GM18505 (cell line): Measurements from ENCODE around the gene EFNA1.
"Not testable (repeated sequence)": the region's sequence is repeated elsewhere in the genome, so short reads cannot be mapped to it uniquely, and the experiment has no call there.

Experiments used
- ATAC-seq: cut with Tn5 transposase; IDR thresholded peaks from one replicate; pipeline ENCODE4 v1.9.1; 2021; ENCODE audit not compliant: unreplicated experiment
- POLR2A ChIP-seq: IDR thresholded peaks from 4 replicates; pipeline ENCODE4 v1.6.1; 2011; ENCODE audit warnings: borderline replicate concordance; ENCODE audit not compliant: insufficient read depth, insufficient read length; ENCODE audit errors: extremely low read depth

Gene EFNA1

DNA sequence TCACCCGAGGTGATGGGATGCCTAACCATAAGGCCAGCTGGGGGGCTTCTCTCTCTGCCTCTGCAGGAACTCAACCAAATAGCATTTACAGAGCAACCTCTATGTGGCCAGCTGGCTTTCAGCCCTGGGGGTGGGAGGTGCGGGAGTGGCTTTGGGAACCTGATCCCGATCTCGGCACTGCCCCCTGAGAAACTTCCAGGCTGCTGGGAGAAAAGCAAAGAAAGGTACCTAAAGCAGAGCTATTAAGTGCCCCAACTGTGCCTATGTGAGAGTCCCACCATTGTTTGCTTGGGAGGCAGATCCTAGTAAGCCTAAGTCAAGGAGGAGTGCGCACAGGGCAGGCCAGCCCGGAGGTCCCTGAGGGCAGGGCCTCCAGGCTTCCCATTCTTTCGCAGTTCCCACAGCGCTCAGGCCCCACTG is 38.4 kb downstream of the EFNA1 start:
- no peak for ATAC-seq
- TF ChIP-seq POLR2A: no peak

DNA sequence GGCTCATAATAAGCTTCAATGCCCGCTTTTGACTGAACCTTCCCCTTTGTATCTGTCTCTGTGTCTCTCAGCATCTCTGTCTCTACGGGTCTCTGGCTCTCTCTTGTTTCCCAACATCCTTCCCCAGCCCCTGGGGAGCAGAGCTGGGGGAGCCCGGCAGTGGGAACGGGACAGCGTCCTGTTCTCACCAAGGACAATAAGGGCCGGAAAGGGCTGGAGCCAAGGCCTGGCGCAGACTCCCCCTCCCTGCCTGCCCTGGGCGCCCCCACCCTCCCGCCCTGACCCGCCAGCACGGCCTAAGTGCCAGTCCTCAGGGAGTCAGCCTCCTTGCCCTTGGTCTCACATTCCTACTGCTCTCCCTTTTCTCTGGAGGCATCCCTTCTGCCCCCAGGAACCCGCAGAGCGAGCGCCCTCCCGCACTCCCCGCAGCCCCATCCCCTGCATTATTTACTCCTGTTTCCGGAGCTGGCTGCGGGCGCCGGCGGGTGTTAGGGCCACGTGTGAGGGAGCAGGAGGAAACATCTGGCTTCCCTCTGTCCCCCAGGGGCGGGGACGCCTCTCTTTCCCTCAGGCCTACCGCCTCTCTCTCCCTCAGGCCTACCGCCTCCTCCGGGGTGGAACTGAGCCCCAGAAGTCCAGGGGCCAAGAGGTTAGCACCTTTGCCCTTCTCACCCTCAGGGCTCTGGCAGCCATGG is 38.9 kb downstream of the EFNA1 start:
- TF ChIP-seq POLR2A: no peak
- no peak for ATAC-seq

DNA sequence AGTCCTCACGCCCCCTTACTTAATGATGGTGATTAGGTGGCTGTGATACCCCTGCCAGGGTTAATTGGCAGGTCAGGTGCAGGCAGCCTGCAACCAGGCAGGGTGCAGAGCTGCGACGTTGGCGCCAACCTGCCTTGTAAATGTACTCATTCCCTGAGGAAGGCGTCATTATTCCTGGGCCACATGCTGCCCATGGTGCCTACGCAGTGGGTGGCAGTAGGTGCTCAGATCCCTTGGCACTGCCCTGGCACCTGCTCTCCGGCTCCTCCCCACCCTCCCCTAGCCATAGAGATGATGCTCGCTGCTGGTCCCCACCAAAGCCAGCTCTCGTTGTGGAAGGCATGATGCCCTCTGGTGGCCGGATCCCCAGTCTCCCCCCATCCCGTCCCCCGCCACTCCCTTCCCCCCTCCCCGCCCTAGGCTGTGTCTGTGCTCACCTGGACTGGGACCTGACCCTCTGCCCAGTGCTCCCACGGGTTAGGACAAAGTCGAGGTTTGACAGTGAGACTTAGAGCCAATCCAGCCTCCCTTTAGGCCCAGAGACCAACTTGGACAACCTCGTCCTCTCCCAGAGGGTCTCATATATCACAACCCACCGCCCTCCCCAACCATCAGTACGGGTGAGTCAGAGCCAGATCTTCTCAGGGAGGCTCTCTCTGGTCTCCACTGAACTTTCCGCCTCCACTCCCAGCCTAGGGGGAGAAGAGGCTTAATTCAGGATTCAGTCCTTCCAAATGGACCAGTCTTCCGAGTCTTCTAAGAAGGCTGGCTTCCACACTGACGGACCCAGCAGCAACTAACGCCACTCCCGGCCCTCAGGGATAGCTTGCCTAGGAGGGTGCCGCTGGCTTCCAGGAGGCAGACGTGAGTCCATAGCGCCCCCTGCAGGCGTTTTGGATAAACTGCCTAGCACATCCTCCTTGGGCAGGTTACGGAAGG is 39.8 kb downstream of the EFNA1 start:
- no peak for ATAC-seq
- no peak for TF ChIP-seq POLR2A

DNA sequence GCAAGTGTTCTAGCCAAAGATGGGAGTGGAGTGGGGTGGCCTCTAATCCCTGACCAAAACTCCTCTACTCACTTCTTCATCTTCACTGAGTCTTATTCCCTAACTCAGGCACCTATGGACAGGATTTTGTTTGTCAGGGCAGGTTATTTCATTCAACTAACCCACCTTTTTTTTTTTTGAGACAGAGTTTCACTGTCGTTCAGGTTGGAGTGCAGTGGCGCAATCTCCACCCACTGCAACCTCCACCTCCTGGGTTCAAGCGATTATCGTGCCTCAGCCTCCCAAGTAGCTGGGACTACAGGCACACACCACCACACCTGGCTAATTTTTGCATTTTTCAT is 40.4 kb downstream of the EFNA1 start:
- not testable (repeated sequence) for ATAC-seq

DNA sequence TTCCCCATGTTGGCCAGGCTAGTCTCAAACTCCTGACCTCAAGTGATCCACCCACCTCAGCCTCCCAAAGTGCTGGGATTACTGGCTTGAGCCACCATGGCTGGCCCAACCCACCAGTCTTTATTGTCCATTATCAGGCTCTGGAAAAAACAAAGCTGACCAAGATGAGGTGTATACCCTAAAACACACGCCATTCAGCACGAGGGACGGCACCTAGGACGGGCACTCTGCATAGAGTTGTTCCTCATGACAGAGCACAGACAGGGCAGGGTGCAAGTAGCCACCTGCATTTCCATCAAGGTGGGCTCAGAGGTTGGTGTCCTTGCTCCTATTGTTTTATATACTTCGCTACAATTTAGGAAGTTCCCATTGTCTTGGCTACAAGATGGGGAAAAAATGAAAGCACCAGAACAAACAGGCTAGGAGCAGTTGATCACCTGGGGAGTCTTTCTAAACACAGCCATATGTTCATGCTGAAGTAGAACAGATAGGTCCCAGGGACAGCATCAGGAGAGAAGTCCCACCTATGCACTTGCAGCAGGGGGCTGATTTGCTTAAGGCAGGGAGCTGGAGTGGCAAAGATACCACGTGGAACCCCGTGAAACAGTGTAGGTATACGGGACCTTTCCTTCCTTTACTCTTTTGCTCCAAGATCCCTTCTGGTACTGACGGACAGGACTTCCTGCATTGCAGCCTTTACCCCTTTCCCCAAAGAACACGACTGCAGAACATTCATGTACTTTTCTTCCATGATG is 41.0 kb downstream of the EFNA1 start:
- no peak for TF ChIP-seq POLR2A
- no peak for ATAC-seq

DNA sequence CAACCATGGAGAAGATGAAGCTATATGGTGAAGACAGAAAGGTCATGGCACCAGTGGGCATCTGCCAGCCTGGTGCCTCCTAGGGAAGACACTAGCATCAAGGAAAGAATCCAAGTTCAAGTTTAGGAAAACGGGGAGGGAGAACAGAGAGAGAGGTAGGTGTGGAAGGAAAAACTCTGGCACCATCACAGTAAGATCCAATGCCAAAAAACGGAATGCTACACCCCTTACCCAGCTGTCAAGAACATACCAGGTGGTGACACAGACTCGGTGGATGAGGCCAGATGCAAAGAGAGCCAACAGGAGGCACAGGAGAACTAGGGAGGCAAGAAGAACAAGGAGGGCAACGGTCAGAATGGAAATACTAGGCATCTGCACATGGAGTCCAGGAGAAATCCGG is 41.9 kb downstream of the EFNA1 start:
- no peak for TF ChIP-seq POLR2A
- no peak for ATAC-seq

DNA sequence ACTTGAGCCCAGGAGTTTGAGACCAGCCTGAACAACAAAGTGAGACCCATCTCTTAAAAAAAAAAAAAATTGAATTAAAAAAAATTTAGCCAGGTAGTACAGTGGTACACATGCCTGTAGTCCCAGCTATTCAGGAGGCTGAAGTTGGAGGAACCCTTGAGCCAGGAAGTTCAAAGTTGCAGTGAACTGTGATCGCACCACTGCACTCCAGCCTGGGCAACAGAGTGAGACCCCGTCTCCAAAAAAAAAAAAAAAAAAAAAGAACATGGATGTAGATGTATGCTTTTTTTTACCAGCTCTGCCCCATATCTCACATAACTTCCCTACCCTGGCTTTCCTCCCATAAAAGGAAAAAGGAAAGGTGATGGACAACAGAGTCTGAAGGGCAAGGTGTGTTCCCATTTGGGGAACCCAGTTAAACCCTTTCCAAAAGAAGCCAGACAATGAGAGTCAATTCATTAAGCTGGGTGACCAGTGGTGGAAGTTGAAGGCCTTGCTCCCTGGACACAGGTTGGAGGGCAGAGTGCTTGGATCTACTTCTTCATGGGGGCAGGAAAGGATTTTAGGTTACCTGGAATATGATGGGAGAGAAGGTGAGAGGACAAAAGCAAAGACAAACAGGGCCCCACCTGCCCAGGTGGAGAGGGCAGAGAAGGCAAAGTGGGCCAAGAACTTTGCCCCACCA is 42.6 kb downstream of the EFNA1 start:
- no peak for ATAC-seq

DNA sequence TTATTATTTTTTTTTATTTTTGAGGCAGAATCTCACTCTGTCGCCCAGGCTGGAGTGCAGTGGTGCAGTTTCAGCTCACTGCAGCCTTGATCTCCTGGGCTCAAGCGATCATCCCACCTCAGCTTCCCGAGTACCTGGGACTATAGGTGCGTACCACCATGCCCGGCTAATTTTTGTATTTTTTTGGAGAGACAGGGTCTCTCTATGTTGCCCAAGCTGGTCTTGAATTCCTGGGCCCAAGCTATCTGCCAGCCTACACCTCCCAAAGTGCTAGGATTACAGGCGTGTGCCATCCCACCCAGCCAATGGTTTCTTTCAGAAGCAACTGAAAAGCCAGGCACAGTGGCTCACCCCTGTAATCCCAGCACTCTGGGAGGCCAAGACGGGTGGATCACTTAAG is 43.1 kb downstream of the EFNA1 start:
- TF ChIP-seq POLR2A: no peak
- no peak for ATAC-seq

More for the DNA sequence above, 42.6 kb downstream of the EFNA1 start:
- no peak for TF ChIP-seq POLR2A

DNA sequence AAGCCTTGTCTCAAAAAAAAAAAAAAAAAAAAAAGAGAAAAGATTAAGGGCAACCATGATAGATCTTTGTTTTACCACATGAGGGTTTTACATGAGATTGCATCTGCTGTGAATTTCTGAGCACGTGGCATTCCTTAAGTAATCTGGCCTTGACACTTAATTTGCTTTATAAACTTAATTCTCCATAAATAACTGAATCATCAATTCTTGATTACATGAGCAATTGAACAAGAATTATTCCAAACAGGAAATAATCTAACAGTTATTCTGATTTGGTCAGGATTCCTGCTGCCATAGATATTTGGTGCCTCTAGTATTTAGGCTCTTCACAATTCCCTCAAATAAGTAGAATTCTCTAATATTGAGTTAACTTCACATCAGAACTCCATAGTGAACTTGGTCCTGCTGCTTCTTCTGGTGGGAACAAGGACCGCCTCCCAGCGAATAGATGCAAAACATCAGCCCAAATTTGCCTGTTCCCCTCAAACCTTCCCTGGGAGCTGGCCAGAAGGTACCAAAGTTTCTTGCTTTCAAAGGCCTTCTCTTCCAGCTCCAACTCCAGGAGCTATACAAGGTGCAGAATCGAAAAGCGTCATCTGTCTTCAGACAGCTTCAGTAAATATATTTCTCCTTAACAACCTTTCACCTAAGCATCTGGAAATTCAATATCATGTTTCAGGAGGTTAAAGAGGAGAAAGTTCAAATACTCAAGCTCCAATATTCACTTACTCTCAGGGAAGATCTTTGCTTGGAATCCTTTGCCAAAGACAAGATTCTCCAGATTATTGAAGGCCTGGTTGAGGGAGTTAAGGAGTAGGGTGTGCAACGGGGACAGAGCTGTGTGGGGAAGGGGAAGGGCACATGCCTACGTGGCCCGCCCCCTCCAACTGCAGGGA is 44.4 kb downstream of the EFNA1 start:
- no peak for ATAC-seq
- no peak for TF ChIP-seq POLR2A

DNA sequence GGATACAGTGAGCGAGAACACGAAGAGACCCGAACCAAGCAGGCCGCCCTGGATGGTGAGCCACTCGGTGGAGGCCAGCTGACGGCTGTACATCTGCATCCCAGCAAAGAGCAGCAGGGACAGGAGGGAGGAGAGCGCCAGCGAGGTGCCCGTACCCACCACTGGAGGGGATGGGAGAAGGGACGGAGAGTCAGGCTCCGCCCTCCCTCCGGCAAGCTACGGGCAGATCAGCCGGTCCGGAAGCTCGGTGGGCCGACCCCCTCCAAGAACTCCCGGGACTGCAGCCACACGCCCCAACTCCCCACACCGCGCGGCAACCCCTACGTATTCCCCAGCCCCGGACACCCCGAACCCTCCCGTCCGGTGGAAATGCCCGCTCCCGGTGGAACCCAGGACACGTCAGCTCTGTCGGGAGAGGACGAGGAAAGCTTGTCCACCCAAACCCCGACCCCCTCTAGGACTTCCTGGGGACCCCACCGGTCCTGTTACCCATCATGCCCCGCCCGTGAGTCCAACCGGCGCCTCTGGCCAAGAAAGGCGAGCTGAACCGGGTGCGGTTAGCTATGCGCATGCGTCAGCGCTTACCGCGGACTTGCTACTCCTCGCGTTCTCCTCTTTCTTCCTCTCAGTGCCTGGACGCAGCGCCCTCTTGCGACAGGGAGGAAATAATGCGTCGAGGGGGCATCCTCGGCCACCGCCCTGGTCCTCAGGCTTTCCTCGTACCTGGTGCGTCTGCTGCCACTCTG is 45.2 kb downstream of the EFNA1 start, which contains the start of gene KRTCAP2:
TSS of gene KRTCAP2 (minus strand) at position 573 of the 746 bp plus-strand sequence. CDS start at position 493, 80 bp downstream.
- ATAC-seq: peak; percentile 74
- peak; percentile 97 for TF ChIP-seq POLR2A

DNA sequence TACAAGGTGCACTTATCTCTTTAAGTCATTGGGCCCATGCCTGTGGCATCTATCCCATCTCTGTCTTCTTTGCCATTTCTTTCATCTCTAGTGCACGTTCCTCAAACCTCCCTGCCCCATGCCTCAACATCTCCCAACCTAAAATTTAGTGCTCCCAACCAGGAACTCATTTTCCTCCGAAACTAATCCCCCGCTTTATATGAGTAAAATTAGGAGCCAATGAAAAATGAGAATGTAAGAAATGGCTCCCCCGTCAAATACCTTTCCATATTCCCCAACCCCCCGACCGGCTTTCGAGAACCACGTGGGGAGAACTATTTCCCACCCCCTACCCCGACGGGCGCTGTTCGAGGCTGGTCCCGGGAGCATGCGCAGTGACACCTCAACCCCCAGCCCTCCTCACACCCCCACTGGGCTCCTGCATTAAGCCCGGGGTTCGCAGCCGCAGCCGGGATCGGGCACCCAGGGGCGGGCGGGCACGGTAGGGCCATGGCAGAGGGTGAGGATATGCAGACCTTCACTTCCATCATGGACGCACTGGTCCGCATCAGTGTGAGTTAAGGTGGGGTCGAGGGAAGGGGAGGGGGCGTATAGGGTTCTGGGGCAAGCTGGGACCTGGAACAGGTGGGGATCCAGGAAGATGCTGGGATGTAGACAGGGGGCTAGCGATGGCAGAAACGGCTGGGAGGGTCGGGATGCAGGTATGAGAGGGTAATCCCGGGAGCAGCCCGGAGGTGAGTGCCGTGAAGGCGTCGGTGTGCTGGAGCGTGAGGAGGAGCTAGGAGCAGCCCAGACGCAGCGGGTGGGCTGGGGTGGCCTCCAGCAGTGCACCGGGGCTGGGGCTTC is 46.0 kb downstream of the EFNA1 start, which contains the start of gene TRIM46:
TSS of gene TRIM46 (plus strand) at position 372 of the 846 bp plus-strand sequence. CDS start at position 490, 118 bp downstream.
- no peak for TF ChIP-seq POLR2A
- no peak for ATAC-seq
